Central memory CD4-positive, alpha-beta T cell (primary cell): Measurements from ENCODE around the gene CARMIL1.
"Not testable (repeated sequence)": the region's sequence is repeated elsewhere in the genome, so short reads cannot be mapped to it uniquely, and the experiment has no call there.

Experiments
- DNase-seq: peaks from one replicate; pipeline ENCODE4 v3.0.0; 2022

Gene CARMIL1

GRCh38 chr6:25277857-25278256 is 1.3 kb upstream of the CARMIL1 start:
- DNase-seq = no peak

- no peak for DNase-seq
These were observed 787 bp upstream of the CARMIL1 start for GRCh38 chr6:25278261-25278913.

- DNase-seq = peak; percentile 3
These were observed 672 bp downstream of the CARMIL1 start for GRCh38 chr6:25279748-25280343.

- DNase-seq = peak; percentile 3
These were observed 1.3 kb downstream of the CARMIL1 start for GRCh38 chr6:25280344-25281074.

GRCh38 chr6:25286891-25287290 is 7.7 kb downstream of the CARMIL1 start:
- no peak for DNase-seq

GRCh38 chr6:25287941-25288340 is 8.8 kb downstream of the CARMIL1 start:
- no peak for DNase-seq

- DNase-seq = no peak
These were observed 9.3 kb downstream of the CARMIL1 start for GRCh38 chr6:25288518-25288917.

- DNase-seq = no peak
These were observed 11.3 kb downstream of the CARMIL1 start for GRCh38 chr6:25290306-25291060.

- DNase-seq = no peak
These were observed 13.2 kb downstream of the CARMIL1 start for GRCh38 chr6:25292384-25292783.

GRCh38 chr6:25295651-25296050 is 16.5 kb downstream of the CARMIL1 start:
- no peak for DNase-seq

GRCh38 chr6:25296217-25296905 is 17.2 kb downstream of the CARMIL1 start:
- DNase-seq = no peak

- no peak for DNase-seq
These were observed 17.9 kb downstream of the CARMIL1 start for GRCh38 chr6:25297039-25297441.

GRCh38 chr6:25297823-25298522 is 18.8 kb downstream of the CARMIL1 start:
- no peak for DNase-seq

- DNase-seq = not testable (repeated sequence)
These were observed 19.3 kb downstream of the CARMIL1 start for GRCh38 chr6:25298523-25298865.

- no peak for DNase-seq
These were observed 22.2 kb downstream of the CARMIL1 start for GRCh38 chr6:25301362-25301761.

- DNase-seq = no peak
These were observed 23.0 kb downstream of the CARMIL1 start for GRCh38 chr6:25302151-25302550.

- DNase-seq = no peak
These were observed 23.5 kb downstream of the CARMIL1 start for GRCh38 chr6:25302677-25303128.

- DNase-seq = no peak
These were observed 24.1 kb downstream of the CARMIL1 start for GRCh38 chr6:25303254-25303653.

- no peak for DNase-seq
These were observed 27.2 kb downstream of the CARMIL1 start for GRCh38 chr6:25306379-25306778.

GRCh38 chr6:25307805-25308494 is 28.8 kb downstream of the CARMIL1 start:
- DNase-seq = no peak

- no peak for DNase-seq
These were observed 30.7 kb downstream of the CARMIL1 start for GRCh38 chr6:25309886-25310285.
